Right cardiac atrium (tissue), 5 donors: ENCODE measurements around the gene ITGB3. TPM values are rescaled to one million over a fixed set of nuclear protein-coding genes. Genes with fewer than 3 reads are reported as not detected.

Experiments used
- ATAC-seq, 2 donors: fragments of 200-7000 bp; cut with Tn5 transposase; one replicate each; pipeline versions ENCODE4 v1.8.0 to v1.9.1; 2020; ENCODE audit warnings: moderate library complexity in 2 of 2, mild to moderate bottlenecking in 1 of 2
- DNase-seq, 3 donors: peaks; one replicate each; pipeline ENCODE4 v3.0.0-alpha.2; 2020
- H3K27ac ChIP-seq: one replicate; pipeline ENCODE4 v1.5.1; 2013; ENCODE audit warnings: mild to moderate bottlenecking, low read length, control low read depth, moderate library complexity
- H3K27me3 ChIP-seq: one replicate; pipeline ENCODE4 v1.6.1; 2013; ENCODE audit not compliant: control insufficient read depth, insufficient read depth
- H3K4me1 ChIP-seq: one replicate; pipeline ENCODE4 v1.6.1; 2013; ENCODE audit warnings: low read length; ENCODE audit not compliant: control insufficient read depth, insufficient read depth
- H3K4me3 ChIP-seq: one replicate; pipeline ENCODE4 v1.5.1; 2013; ENCODE audit warnings: low read length, control low read depth
- H3K9me3 ChIP-seq: one replicate; pipeline ENCODE4 v1.6.1; 2013; ENCODE audit warnings: low read length; ENCODE audit not compliant: control insufficient read depth
- WGBS: extraction: QIAGEN DNeasy Blood & Tissue Kit; methylation state at CpG from one replicate; pipeline ENCODE4 v1.1.7; 2013; 5-methylcytosine and 5-hydroxymethylcytosine counted together
- intact Hi-C, 4 donors: fragments of 100-400 bp; cut with DNase I; formaldehyde crosslinking; loops; one replicate each; pipeline versions ENCODE4 v1.11.0 to v1.14.0; 2022 to 2023
- polyA plus RNA-seq: library from polyadenylated mRNA; stranded (reverse); fragments of 200-250 nt; gene quantifications from one replicate; pipeline ENCODE4 v1.2.3, GENCODE V29; 2013
- total RNA-seq, 4 donors: library from RNA; stranded (reverse); fragmentation: NEBNext Ultra II Directional; extraction: Animal tissue kit (Norgen Biotek cat#: 25700); gene quantifications; one replicate each; pipeline ENCODE4 v1.2.1, GENCODE V29; 2021
- donor health status: healthy with polysubstance abuse.
- donor health status: DM: no; HTN: yes; CAD: no.
- donor health status: DM: no; HTN: no; CAD: no.
- donor health status: DM: no; HTN: yes; CAD: no; lungs with severe emphysema.
- donor health status: DM: yes; HTN: yes; CAD: no.

The ITGB3 gene
- total and polyA plus RNA-seq, 5 donors: 2.3 to 11.9 (median 6.3) TPM

DNA sequence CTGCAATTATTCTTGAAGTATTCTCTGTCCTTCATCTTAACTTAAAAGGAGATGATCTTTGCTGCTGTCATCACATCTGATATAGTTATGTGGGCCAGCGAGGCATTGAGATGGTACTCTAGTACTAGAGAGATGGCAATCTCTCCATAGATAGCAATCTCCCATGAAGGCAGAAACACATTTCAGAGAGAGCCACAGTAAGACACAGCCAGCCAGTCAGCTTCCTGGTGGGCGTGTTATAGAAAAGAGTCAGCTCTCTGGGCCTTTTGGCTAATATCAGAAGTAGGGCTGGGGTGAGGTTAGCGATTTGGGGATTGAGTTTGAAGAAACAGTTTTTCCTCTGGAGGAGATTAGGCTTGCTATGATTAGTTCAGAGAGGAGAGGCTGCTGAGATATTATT is 47.5 kb downstream of the ITGB3 start:
- Histone ChIP-seq H3K4me1 (no peaks in the 10 kb centered on the region), H3K27ac (no peak overlapping the region), H3K9me3 (no peaks in the 10 kb centered on the region), H3K4me3 (no peak overlapping the region), H3K27me3 (no peaks in the 10 kb centered on the region)
- WGBS: 88% methylated on average over 3 of the region's 3 CpGs
- intact Hi-C loops: loop anchor here in 1 of 4 donors (5.0 kb wide), 1 partner anchor 59 kb away; no protein-coding TSS in a partner anchor
- DNase-seq (no peak), ATAC-seq (no peak)

DNA sequence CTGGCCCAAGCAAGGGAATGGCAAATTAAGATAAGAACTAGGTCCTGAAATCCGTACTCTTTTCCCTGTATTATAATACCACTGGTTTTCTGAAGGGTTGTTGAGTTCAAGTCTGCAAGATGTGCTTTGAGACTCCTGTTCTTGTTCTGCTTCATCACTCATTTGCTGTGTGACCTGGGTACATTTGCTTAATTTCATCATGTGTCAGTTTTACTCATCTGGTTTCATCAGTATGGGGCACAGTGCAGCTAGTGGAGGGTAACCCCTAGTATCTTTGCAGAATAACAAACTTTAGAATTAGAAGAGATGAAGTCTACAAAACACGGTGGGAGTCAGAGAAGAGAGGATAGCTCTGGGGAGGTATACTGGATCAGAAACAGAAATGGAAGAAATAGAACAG is 48.2 kb downstream of the ITGB3 start:
- DNase-seq: no peak
- Histone ChIP-seq H3K27me3 (no peaks in the 10 kb centered on the region), H3K4me3 (no peak overlapping the region), H3K27ac (no peak overlapping the region), H3K9me3 (no peaks in the 10 kb centered on the region), H3K4me1 (no peaks in the 10 kb centered on the region)
- 92% methylated on average over 2 of the region's 2 CpGs for WGBS
- intact Hi-C loops: loop anchor here in 1 of 4 donors (5.0 kb wide), 1 partner anchor 60 kb away; no protein-coding TSS in a partner anchor
- ATAC-seq: no peak

DNA sequence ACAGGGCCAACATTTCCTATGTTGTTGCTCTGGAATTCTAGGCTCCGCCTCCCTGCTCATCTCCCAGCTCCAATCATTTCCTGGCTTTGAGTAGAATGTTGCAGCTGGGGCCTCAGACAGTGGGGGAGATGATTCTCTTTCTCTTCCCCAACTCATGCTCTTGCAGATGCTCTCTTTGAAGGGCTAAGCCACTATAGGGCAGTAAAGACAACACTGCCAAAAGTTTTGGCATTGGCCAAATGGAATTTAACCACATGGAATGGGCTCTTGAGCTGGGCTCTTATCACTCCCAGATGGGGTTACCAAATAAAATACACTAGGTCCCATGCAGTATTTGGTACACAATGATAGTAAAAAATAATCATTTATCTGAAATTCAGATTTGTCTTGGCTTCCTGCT is 50.6 kb downstream of the ITGB3 start:
- Histone ChIP-seq H3K27ac (no peak overlapping the region), H3K4me3 (no peak overlapping the region), H3K27me3 (no peaks in the 10 kb centered on the region), H3K9me3 (no peaks in the 10 kb centered on the region), H3K4me1 (no peaks in the 10 kb centered on the region)
- WGBS: 98% methylated on average over 1 of the region's 1 CpG
- DNase-seq: no peak
- no peak for ATAC-seq
- intact Hi-C loops: loop anchor here in 1 of 4 donors (5.0 kb wide), 1 partner anchor 62 kb away; no protein-coding TSS in a partner anchor

DNA sequence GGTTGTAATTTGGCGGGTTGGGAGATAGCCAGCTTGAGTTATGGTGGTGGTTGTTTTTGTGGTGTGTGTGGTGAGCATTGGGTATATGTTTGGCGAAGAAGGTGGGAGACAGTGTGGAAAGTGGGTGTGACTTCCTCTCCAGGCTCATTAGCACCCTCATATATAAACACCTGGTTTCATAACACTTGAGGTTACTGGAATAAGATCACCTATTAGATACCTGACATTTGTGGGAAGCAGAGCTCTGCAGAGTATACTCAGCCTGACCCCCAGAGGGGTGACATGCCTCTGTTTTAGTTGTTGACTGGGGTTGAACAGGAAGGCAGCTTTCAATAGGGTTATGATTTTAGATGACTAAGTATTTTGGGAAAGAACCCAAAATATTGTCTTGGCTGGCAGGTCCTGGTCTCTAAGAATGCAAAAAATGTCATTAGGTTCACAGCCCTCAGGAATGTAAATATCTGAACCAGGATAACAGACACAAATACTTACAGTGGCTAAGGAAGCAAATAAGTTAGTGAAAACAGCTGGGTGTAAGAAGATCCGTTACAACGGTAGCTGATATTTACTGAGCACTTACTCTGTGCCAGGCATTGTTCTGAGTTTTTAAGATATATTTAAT is 51.8 kb downstream of the ITGB3 start:
- DNase-seq (no peak), ATAC-seq (peak; percentile 60 to 68)
- Histone ChIP-seq H3K4me1 (no peaks in the 10 kb centered on the region), H3K9me3 (no peaks in the 10 kb centered on the region), H3K4me3 (no peak overlapping the region), H3K27me3 (no peaks in the 10 kb centered on the region), H3K27ac (peak overlapping the region; percentile 33)
- 63% methylated on average over 4 of the region's 4 CpGs for WGBS
- intact Hi-C loops: no loop called here

DNA sequence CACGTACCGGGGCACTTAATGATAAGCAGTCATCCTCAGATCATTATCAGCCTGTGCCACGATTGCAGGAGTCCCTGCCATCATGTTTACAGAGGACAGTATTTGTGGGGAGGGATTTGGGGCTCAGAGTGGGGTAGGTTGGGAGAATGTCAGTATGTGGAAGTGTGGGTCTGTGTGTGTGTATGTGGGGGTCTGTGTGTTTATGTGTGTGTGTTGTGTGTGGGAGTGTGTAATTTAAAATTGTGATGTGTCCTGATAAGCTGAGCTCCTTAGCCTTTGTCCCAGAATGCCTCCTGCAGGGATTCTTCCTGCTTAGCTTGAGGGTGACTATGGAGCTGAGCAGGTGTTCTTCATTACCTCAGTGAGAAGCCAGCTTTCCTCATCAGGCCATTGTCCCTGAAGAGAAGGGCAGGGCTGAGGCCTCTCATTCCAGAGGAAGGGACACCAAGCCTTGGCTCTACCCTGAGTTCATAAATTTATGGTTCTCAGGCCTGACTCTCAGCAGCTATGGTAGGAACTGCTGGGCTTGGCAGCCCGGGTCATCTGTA is 56.6 kb downstream of the ITGB3 start:
- H3K27ac ChIP-seq: no peak overlapping the region
- H3K4me1 ChIP-seq: peaks cover 1% of the 10 kb centered on the region
- WGBS: 61% methylated on average over 4 of the region's 4 CpGs
- no peaks in the 10 kb centered on the region for H3K9me3 ChIP-seq
- DNase-seq (no peak), ATAC-seq (no peak)
- H3K4me3 ChIP-seq: no peak overlapping the region
- H3K27me3 ChIP-seq: no peaks in the 10 kb centered on the region
- intact Hi-C loops: loop anchor here in 2 of 4 donors (5.0 kb wide), 2 partner anchors 73 to 78 kb away; no protein-coding TSS in a partner anchor

DNA sequence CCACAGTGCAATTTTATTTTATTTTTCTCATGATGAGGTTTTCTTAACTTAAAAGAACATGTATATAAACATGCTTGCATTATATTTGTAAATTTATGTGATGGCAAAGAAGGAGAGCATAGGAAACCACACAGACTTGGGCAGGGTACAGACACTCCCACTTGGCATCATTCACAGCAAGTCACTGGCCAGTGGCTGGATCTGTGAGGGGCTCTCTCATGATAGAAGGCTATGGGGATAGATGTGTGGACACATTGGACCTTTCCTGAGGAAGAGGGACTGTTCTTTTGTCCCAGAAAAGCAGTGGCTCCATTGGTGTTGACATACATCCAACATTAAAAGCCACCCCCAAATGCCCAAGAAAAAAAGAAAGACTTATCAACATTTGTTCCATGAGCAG is 57.8 kb downstream of the ITGB3 start:
- no peak for DNase-seq
- ATAC-seq: no peak
- Histone ChIP-seq H3K27ac (no peak overlapping the region), H3K4me3 (no peak overlapping the region), H3K4me1 (peaks cover 1% of the 10 kb centered on the region), H3K27me3 (no peaks in the 10 kb centered on the region), H3K9me3 (no peaks in the 10 kb centered on the region)
- intact Hi-C loops: loop anchor here in 2 of 4 donors (5.0 kb wide), 2 partner anchors 74 to 79 kb away; no protein-coding TSS in a partner anchor

DNA sequence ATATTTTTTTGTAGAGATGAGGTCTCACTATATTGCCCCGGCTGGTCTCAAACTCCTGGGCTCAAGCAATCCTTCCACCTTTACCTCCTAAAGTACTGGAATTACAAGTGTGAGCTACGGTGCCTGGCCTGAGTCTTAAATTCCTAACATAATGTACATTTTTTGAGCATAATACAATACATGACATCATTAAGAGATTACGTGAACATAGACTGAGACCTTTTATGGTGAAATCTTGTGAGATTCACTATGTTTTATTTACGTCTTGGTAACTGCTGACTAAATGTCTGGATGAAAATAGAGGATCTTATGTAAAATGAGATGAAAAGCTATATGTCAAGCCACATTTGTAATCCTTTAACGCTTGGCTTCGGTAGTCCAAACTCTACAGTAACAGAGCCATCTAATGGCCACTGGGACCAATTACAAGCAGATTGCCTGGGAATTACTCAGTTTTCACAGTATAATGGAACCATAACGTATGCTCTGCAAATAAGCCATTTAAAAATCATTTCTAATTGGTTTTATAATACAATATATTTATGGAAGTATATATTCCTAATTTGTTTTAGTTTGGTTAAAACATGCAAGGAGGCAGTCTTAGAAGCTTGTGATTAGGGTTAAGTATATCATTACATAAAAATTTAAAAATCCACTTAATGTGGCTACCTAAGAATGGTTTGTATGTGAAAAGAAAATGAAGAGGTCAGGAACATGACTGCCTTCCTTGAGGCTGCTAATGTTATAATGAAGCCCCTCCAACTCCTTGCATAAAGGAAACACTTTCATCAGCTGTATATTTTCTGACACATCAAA is 62.0 kb downstream of the ITGB3 start:
- H3K27me3 ChIP-seq: no peaks in the 10 kb centered on the region
- no peaks in the 10 kb centered on the region for H3K9me3 ChIP-seq
- no peak for DNase-seq
- H3K4me3 ChIP-seq: no peak overlapping the region
- intact Hi-C loops: loop anchor here in 3 of 4 donors (5.0 kb wide), 2 partner anchors 83 to 88 kb away; no protein-coding TSS in a partner anchor
- peak; percentile 75 to 78 for ATAC-seq
- H3K27ac ChIP-seq: no peak overlapping the region
- H3K4me1 ChIP-seq: peaks cover 1% of the 10 kb centered on the region
- 23% methylated on average over 7 of the region's 7 CpGs for WGBS

DNA sequence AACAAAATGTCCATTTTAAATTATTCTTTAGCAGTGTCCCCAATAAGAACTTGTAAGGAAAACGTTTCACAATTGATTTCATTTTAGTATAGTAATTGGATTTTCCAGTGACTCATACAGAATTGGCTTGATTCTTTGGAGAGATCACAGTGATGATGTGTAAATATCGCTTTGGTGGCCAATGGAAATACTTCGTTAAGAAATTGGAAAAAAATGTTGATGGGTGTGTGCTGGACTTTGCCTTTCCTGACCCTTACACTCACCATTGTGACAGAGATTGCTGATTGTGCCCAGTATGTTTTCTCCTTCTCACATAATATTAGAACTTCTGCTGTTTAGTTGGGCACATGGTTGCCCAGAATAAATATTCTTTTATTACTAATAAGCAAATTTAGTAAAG is 62.7 kb downstream of the ITGB3 start:
- DNase-seq (no peak), ATAC-seq (peak; percentile 57 to 61)
- no peaks in the 10 kb centered on the region for H3K9me3 ChIP-seq
- H3K27me3 ChIP-seq: no peaks in the 10 kb centered on the region
- H3K4me1 ChIP-seq: peaks cover 1% of the 10 kb centered on the region
- intact Hi-C loops: loop anchor here in 3 of 4 donors (5.0 kb wide), 2 partner anchors 84 to 89 kb away; no protein-coding TSS in a partner anchor
- 26% methylated on average over 3 of the region's 3 CpGs for WGBS
- H3K27ac ChIP-seq: no peak overlapping the region
- no peak overlapping the region for H3K4me3 ChIP-seq

DNA sequence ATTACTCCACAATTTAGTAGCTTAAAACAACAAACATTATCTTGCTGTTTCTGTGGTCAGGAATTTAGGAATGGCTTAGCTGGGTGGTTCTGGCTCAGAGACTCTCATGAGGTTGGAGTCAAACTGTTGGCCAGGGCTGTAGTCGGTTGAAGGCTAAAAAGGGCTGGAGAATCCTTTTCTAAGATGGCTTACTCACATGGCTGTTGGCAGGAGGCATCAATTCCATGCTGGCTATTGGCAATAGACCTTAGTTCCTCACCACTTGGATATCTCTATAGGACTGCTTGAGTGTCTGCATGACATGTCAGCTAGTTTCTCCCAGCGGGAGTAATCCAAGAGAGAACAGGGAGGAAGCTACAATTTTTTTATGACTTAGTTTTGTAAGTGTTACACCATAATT is 63.5 kb downstream of the ITGB3 start:
- peak; percentile 48 to 63 for ATAC-seq
- Histone ChIP-seq H3K4me3 (no peak overlapping the region), H3K4me1 (peaks cover 1% of the 10 kb centered on the region), H3K27ac (no peak overlapping the region), H3K27me3 (no peaks in the 10 kb centered on the region), H3K9me3 (no peaks in the 10 kb centered on the region)
- intact Hi-C loops: loop anchor here in 3 of 4 donors (5.0 kb wide), 2 partner anchors 85 to 90 kb away; no protein-coding TSS in a partner anchor
- 49% methylated on average over 2 of the region's 2 CpGs for WGBS
- peak in 1 of 3 donors; percentile 43 for DNase-seq

DNA sequence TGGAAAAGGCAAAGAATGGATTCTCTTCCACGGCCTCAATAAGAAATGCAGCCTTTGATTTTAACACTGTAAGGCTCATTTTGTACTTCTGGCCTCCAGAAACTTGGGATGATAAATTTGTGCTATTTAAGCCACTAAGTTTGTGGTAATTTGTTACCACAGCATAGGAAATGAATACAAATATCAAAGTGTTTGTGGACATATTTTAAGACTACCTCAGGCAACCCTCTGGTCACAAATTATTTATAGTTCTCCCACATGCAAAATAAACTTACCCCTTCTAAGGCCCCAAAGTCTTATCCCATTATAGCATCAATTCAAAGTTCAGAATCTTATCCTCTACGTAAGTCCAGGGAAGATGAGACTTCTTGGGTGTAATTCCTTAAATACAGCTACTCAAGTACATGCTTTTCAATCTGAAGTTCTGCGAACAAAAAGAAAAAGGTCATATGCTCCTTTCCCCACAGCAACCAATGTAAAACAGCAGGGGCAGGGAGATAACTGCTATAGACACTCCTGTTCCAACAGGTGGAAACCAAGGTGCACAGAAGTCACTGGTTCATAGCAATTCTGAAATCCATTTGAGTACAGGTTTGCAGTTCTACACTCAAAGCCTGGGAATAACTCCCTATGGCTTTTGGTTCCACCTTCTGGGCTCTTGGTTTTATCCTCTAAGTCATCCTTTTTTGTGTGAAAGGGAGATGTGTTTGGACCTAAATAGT is 64.7 kb downstream of the ITGB3 start:
- intact Hi-C loops: loop anchor here in 3 of 4 donors (5.0 kb wide), 2 partner anchors 86 to 91 kb away; no protein-coding TSS in a partner anchor
- no peak overlapping the region for H3K4me3 ChIP-seq
- H3K9me3 ChIP-seq: no peaks in the 10 kb centered on the region
- peaks cover 1% of the 10 kb centered on the region for H3K4me1 ChIP-seq
- H3K27ac ChIP-seq: no peak overlapping the region
- no peaks in the 10 kb centered on the region for H3K27me3 ChIP-seq
- 93% methylated on average over 3 of the region's 3 CpGs for WGBS
- DNase-seq: no peak
- ATAC-seq: no peak
